C4-2B (cell line): ENCODE data around the gene CRAMP1.

ENCODE experiments used
- H3K27ac ChIP-seq: fragments of 450-650 bp; 2 replicates; pipeline ENCODE4 v1.5.1; 2017
- ZFX ChIP-seq: fragments of 450-650 bp; IDR thresholded peaks from 2 replicates; pipeline ENCODE4 v1.6.1; 2017
- TF ChIP-seq, protein P1 (sequence below): fragments of 450-650 bp; conservative IDR thresholded peaks from 2 replicates; pipeline ENCODE4 v1.5.1; 2017; ENCODE audit warnings: mild to moderate bottlenecking

The CRAMP1 gene, protein sequence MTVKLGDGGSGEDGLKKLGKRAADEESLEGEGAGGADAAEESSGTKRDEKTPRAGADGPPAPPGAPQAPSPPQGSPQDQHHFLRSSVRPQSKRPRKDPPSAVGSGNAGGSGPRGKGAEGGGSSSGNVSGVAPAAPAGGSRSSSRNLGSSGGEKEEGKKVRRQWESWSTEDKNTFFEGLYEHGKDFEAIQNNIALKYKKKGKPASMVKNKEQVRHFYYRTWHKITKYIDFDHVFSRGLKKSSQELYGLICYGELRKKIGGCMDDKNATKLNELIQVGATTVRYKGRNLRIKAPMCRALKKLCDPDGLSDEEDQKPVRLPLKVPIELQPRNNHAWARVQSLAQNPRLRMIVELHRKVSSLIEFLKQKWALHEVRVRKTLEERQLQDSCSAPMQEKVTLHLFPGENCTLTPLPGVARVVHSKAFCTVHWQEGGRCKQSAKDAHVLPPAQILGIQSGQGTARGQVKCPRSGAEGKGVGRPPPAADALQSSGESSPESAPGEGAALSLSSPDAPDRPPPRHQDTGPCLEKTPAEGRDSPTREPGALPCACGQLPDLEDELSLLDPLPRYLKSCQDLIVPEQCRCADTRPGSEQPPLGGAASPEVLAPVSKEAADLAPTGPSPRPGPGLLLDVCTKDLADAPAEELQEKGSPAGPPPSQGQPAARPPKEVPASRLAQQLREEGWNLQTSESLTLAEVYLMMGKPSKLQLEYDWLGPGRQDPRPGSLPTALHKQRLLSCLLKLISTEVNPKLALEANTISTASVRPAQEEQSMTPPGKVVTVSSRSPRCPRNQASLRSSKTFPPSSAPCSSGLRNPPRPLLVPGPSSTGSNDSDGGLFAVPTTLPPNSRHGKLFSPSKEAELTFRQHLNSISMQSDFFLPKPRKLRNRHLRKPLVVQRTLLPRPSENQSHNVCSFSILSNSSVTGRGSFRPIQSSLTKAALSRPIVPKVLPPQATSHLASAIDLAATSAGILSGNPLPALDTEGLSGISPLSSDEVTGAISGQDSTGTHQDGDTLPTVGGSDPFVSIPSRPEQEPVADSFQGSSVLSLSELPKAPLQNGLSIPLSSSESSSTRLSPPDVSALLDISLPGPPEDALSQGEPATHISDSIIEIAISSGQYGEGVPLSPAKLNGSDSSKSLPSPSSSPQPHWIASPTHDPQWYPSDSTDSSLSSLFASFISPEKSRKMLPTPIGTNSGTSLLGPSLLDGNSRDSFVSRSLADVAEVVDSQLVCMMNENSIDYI (N-terminal part only)

DNA sequence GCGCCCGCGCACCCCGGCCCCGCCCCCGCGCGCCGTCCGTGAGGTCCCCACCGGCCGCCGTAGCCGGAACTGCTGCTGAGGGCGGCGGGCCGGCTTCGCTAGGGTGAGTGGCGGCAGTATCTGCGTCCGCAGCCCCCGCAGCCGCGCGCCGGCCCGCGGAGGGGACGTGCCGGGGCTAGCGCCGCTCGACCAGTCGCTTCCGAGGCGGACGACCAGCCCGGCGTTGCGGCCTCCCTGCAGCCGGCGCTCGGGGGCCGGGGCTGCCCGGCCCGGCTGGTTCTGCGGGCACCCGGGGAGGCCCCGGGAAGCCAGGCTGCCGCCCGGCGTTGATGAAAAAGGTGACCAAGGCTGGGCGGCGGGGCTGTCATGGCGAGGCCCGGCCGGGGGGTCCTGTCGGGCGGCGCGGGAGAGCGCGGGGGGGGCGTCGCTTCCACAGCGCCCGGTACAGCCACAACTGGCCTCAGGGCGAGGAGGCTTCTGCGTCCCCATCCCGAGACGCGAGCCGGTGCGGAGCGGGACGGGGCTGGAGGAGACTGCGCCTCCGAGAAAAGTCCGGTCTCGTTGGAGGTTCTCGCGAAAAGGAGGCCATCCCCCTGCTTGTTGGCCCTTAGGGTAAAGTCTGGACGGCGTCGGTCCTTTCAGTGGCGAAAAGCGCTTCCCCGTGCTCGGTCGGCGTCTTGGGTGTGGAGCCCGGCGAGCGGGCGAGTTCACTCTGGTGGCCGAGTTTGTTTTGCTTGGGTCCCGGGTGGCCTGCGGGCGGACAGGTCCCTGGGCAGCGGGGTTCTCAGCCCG is at the start of gene CRAMP1:
Gene CRAMP1, plus strand, starts transcription at position 41 of the 792 bp plus-strand sequence. CDS start 2,280 bp downstream, outside the sequence.
- TF ChIP-seq ZFX, result peak; percentile 57
- TF ChIP-seq, protein P1, sequence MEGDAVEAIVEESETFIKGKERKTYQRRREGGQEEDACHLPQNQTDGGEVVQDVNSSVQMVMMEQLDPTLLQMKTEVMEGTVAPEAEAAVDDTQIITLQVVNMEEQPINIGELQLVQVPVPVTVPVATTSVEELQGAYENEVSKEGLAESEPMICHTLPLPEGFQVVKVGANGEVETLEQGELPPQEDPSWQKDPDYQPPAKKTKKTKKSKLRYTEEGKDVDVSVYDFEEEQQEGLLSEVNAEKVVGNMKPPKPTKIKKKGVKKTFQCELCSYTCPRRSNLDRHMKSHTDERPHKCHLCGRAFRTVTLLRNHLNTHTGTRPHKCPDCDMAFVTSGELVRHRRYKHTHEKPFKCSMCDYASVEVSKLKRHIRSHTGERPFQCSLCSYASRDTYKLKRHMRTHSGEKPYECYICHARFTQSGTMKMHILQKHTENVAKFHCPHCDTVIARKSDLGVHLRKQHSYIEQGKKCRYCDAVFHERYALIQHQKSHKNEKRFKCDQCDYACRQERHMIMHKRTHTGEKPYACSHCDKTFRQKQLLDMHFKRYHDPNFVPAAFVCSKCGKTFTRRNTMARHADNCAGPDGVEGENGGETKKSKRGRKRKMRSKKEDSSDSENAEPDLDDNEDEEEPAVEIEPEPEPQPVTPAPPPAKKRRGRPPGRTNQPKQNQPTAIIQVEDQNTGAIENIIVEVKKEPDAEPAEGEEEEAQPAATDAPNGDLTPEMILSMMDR, result no peak
- peak within 1 kb of the TSS; percentile 82 for H3K27ac ChIP-seq

DNA sequence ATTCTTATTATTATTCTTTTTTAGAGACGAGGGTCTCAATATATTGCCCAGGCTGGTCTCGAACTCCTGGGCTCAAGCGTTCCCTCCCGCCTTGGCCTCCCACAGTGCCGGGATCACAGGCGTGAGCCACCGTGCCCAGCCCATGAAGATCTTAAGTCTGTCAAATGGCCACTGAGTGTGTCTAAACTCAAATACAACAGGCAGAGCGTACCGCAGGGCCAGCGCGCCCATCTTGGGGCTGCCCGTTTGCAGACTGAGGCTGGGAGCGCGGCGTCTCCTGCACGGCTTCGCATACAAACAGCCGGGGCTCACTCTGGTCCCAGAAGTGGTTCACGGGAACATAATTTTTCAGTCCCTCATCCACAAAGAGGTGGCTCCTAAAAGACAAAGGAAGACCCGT is 48.4 kb upstream of the CRAMP1 start:
- H3K27ac ChIP-seq, result no peak overlapping the region
- TF ChIP-seq, protein P1, result no peak
- no peak for TF ChIP-seq ZFX

DNA sequence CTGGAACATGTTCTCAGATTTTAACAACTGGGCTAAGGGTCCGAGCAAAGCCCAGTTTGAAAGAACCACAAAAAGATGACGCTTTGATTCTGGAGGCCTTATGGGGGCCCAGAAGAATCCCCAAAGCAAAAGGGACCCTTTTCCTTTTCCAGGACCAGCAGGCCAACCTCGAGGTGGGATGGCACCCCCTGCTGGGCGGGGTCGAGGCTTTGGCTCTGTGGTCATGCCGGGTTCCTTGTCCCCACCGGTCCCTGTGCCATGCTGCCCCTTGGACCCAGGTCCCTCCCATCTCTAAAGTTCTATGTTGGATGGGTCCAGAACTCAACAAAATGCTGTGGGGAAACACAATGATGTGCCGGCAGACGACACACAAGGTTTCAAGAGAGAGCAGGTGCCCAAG is 47.8 kb upstream of the CRAMP1 start:
- TF ChIP-seq ZFX, result no peak
- TF ChIP-seq, protein P1, result no peak
- no peak overlapping the region for H3K27ac ChIP-seq

DNA sequence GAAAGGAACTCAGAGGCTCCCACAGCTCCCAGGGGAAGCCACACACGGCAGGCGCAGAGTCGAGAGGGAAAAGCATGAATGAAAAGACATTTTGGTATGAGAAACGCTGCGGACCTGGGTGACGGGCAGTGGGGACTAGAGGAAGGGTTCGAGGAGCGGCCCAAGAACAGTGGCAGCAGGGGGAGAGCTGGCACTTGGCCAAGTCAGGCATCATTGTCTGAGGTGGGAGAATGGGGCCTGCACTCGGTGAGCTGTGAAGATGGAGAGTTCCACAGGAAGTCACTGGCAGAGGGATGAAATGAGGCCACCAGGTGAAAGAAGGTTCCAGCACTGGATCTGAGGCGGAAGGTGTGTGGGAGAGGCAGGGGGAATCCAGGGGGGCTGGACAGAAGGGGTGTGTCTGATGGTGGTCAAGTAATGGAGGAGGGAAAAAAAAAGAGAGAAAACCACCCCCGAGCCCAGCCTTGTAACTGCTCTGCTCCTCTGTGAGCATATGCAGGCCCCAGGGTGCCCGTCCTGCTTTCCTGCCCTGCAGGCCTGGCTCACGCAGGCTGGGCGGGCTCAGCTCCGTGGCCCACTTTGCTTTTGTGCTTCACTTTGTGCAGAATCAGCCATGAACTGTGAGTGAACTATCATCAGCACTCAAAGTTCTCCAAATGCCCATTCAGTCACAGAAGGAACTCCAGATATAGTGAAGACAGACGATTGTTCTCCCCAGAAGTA is 46.9 kb upstream of the CRAMP1 start:
- TF ChIP-seq ZFX, result no peak
- TF ChIP-seq, protein P1, result no peak
- H3K27ac ChIP-seq, result no peak overlapping the region

DNA sequence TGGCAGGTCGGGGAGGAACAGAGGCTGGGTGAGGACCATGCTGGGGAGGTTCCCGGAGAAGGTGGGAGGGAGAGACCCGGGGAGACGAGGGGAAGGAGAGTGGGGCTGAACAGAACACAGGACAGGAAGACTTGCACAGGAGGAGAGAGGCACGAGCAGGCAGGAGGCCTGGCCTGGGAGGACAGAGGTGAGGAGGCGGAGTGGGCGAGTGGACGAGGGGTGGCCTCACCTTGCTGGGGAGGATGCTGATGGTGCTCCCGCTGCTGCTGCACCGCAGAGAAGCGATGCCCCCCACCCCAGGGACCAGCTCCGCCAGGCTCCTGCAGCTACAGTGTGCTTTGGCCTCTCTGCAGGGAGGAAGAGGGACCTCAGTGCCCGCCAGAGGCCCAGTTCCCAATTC is 44.2 kb upstream of the CRAMP1 start:
- TF ChIP-seq ZFX, result no peak
- TF ChIP-seq, protein P1, result no peak
- no peak overlapping the region for H3K27ac ChIP-seq

DNA sequence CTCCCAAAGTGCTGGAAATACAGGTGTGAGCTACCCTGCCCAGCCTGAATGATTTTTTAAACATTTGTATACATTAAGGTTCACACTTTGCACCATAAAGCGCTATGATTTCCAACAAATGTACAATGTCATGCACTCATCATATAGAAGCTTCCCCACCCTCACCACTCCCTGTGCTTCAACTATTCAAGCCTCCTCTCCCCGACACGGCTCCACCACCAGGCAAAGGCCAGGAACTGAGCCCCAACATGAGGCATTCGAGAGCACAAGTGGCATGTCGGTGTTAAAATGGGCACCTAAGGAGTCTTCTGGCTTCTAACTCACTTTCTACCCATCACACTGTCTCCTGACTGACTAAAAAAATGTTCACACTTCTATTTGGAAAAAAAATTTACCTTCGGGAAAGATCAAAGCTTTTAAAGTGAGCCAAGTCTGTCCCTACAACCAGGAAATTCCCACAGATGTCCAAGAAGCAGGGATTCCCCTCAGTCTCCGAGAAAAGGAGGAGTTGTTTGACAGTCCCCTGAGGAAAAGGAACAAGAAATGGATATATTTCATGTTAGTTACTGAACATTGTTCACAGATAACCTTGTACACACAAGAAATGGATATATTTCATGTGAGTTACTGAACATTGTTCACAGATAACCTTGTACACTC is 41.0 kb upstream of the CRAMP1 start:
- H3K27ac ChIP-seq, result no peak overlapping the region
- TF ChIP-seq, protein P1, result no peak
- no peak for TF ChIP-seq ZFX
